WTC11 (cell line): ENCODE results near the gene GPC4. TPM values are rescaled to one million over a fixed set of nuclear protein-coding genes. Genes with fewer than 3 reads are reported as not detected.
A peak's percentile ranks its signal among the peaks of the same experiment; 100 is the strongest.

Source experiments
- ATAC-seq: fragments of 200-7000 bp; cut with Tn5 transposase; 2 replicates; pipeline ENCODE4 v1.10.0; 2021; ENCODE audit warnings: mild to moderate bottlenecking, moderate library complexity
- CTCF ChIA-PET: fragments of 300-600 bp; sonication (Branson Sonifier 250); formaldehyde crosslinking; loops from one replicate; lab custom pipeline; 2021; ENCODE audit warnings: antibody characterized with exemption; lab: Charles Lee
- POLR2A ChIA-PET: fragments of 350-600 bp; sonication (Branson Sonifier 250); formaldehyde crosslinking; loops from one replicate; lab custom pipeline; 2021; ENCODE audit warnings: antibody characterized with exemption; lab: Charles Lee
- DNase-seq: peaks from one replicate; pipeline ENCODE4 v3.0.0; 2021; ENCODE audit warnings: low spot score
- H3K27ac Mint-ChIP-seq: 2 replicates; pipeline ENCODE4 v1.8.0; 2021; ENCODE audit warnings: mixed read lengths
- H3K27me3 Mint-ChIP-seq: 2 replicates; pipeline ENCODE4 v1.8.0; 2021; ENCODE audit warnings: low read depth, mild to moderate bottlenecking, moderate library complexity, mixed read lengths
- H3K36me3 Mint-ChIP-seq: 2 replicates; pipeline ENCODE4 v1.8.0; 2021; ENCODE audit warnings: mixed read lengths
- H3K4me1 Mint-ChIP-seq: 2 replicates; pipeline ENCODE4 v1.8.0; 2022; ENCODE audit warnings: mixed read lengths
- H3K4me3 Mint-ChIP-seq: 2 replicates; pipeline ENCODE4 v1.8.0; 2021; ENCODE audit warnings: mild to moderate bottlenecking, moderate library complexity, mixed read lengths
- H3K9me3 Mint-ChIP-seq: 2 replicates; pipeline ENCODE4 v1.8.0; 2021; ENCODE audit warnings: mixed read lengths
- AFF4 ChIP-seq: sonication (generic); formaldehyde crosslinking; IDR thresholded peaks from 2 replicates; pipeline ENCODE4 v1.8.1; 2023; ENCODE audit warnings: mild to moderate bottlenecking, missing genetic modification reagents, borderline replicate concordance
- CREB1 ChIP-seq: sonication (generic); formaldehyde crosslinking; IDR thresholded peaks from 2 replicates; pipeline ENCODE4 v1.8.0; 2023; ENCODE audit warnings: mild to moderate bottlenecking, missing genetic modification reagents
- ELF4 ChIP-seq: sonication (generic); formaldehyde crosslinking; IDR thresholded peaks from 2 replicates; pipeline ENCODE4 v1.8.1; 2022; ENCODE audit warnings: low read depth, mild to moderate bottlenecking, moderate library complexity, missing genetic modification reagents
- FOXK1 ChIP-seq: sonication (generic); formaldehyde crosslinking; IDR thresholded peaks from 2 replicates; pipeline ENCODE4 v1.8.0; 2022; ENCODE audit warnings: mild to moderate bottlenecking, moderate library complexity, missing genetic modification reagents
- GABPB1 ChIP-seq: sonication (generic); formaldehyde crosslinking; IDR thresholded peaks from 2 replicates; pipeline ENCODE4 v1.8.1; 2023; ENCODE audit warnings: mild to moderate bottlenecking, missing genetic modification reagents
- GRHL2 ChIP-seq: fragments of 250-450 bp; sonication (Bioruptor Pico); IDR thresholded peaks from 2 replicates; pipeline ENCODE4 v1.8.0; 2022; ENCODE audit warnings: mild to moderate bottlenecking, moderate library complexity; ENCODE audit not compliant: insufficient replicate concordance, severe bottlenecking
- HMGXB4 ChIP-seq: sonication (generic); formaldehyde crosslinking; IDR thresholded peaks from 2 replicates; pipeline ENCODE4 v1.8.1; 2023; ENCODE audit warnings: mild to moderate bottlenecking, moderate library complexity, missing genetic modification reagents
- JUN ChIP-seq: sonication (generic); formaldehyde crosslinking; IDR thresholded peaks from 2 replicates; pipeline ENCODE4 v1.8.0; 2023; ENCODE audit warnings: mild to moderate bottlenecking, missing genetic modification reagents
- OVOL2 ChIP-seq: fragments of 250-450 bp; sonication (Bioruptor Pico); IDR thresholded peaks from 2 replicates; pipeline ENCODE4 v1.9.0; 2021; ENCODE audit warnings: mild to moderate bottlenecking, borderline replicate concordance
- RELA ChIP-seq: sonication (generic); formaldehyde crosslinking; IDR thresholded peaks from 2 replicates; pipeline ENCODE4 v1.8.1; 2022; ENCODE audit warnings: missing genetic modification reagents, mild to moderate bottlenecking, borderline replicate concordance
- STAT6 ChIP-seq: sonication (generic); formaldehyde crosslinking; conservative IDR thresholded peaks from 2 replicates; pipeline ENCODE4 v1.8.1; 2023; ENCODE audit warnings: mild to moderate bottlenecking, low read depth, missing genetic modification reagents, moderate library complexity
- TCF7 ChIP-seq: sonication (generic); formaldehyde crosslinking; IDR thresholded peaks from 2 replicates; pipeline ENCODE4 v1.8.0; 2022; ENCODE audit warnings: mild to moderate bottlenecking, low read depth, missing genetic modification reagents, moderate library complexity
- TEAD1 ChIP-seq: sonication (generic); formaldehyde crosslinking; IDR thresholded peaks from 2 replicates; pipeline ENCODE4 v1.8.0; 2022; ENCODE audit warnings: mild to moderate bottlenecking, missing genetic modification reagents
- TEAD4 ChIP-seq: sonication (generic); formaldehyde crosslinking; IDR thresholded peaks from 2 replicates; pipeline ENCODE4 v1.8.0; 2022; ENCODE audit warnings: mild to moderate bottlenecking, missing genetic modification reagents
- USF2 ChIP-seq: sonication (generic); formaldehyde crosslinking; IDR thresholded peaks from 2 replicates; pipeline ENCODE4 v1.8.1; 2023; ENCODE audit warnings: mild to moderate bottlenecking, missing genetic modification reagents, moderate library complexity
- ZNF232 ChIP-seq: sonication (generic); formaldehyde crosslinking; IDR thresholded peaks from 2 replicates; pipeline ENCODE4 v1.8.0; 2022; ENCODE audit warnings: mild to moderate bottlenecking, missing genetic modification reagents
- ZNF317 ChIP-seq: sonication (generic); formaldehyde crosslinking; IDR thresholded peaks from 2 replicates; pipeline ENCODE4 v1.8.1; 2023; ENCODE audit warnings: low read depth, mild to moderate bottlenecking, moderate library complexity, missing genetic modification reagents, borderline replicate concordance
- ZNF425 ChIP-seq: fragments of 250-450 bp; sonication (Bioruptor Pico); conservative IDR thresholded peaks from 2 replicates; pipeline ENCODE4 v1.9.0; 2021; ENCODE audit warnings: mild to moderate bottlenecking
- ZNF532 ChIP-seq: fragments of 250-450 bp; sonication (Bioruptor Pico); IDR thresholded peaks from 2 replicates; pipeline ENCODE4 v1.9.0; 2021; ENCODE audit warnings: mild to moderate bottlenecking, borderline replicate concordance
- total RNA-seq: library from RNA; stranded (reverse); gene quantifications from 3 replicates; pipeline ENCODE4 v1.2.3, GENCODE V29; 2021

The GPC4 gene
- total RNA-seq, 1 experiment from 2014 or later, result 144 TPM

- ATAC-seq (no peak), DNase-seq (no peak)
- TF ChIP-seq HMGXB4 (CRISPR knock-in tag), result no peak
- no peak for TF ChIP-seq OVOL2 (CRISPR knock-in tag)
- TF ChIP-seq JUN (CRISPR knock-in tag), result no peak
- TF ChIP-seq USF2 (CRISPR knock-in tag), result no peak
- TF ChIP-seq GRHL2 (CRISPR knock-in tag), result no peak
- TF ChIP-seq ZNF232 (CRISPR knock-in tag), result no peak
- no peak for TF ChIP-seq TEAD1
- TF ChIP-seq ZNF532 (CRISPR knock-in tag), result no peak
- no peak for TF ChIP-seq ZNF425 (CRISPR knock-in tag)
- TF ChIP-seq TCF7 (CRISPR knock-in tag), result no peak
- no peak for TF ChIP-seq STAT6
- TF ChIP-seq ZNF317 (CRISPR knock-in tag), result no peak
- TF ChIP-seq AFF4 (CRISPR knock-in tag), result no peak
- no peak for TF ChIP-seq FOXK1 (CRISPR knock-in tag)
- no peak for TF ChIP-seq GABPB1 (CRISPR knock-in tag)
- TF ChIP-seq RELA (CRISPR knock-in tag), result no peak
- TF ChIP-seq CREB1, result no peak
- no peak for TF ChIP-seq ELF4 (CRISPR knock-in tag)
- no peak for TF ChIP-seq TEAD4
- no peaks in the 10 kb centered on the region for H3K36me3 Mint-ChIP-seq
- CTCF ChIA-PET, result interaction anchor here (0.8 to 1.1 kb wide), 2 partner anchors 56 to 279 kb away, joined by 3 to 4 read pairs; no protein-coding TSS in a partner anchor
- peaks cover 67% of the 10 kb centered on the region for H3K4me1 Mint-ChIP-seq
- no peaks in the 10 kb centered on the region for H3K9me3 Mint-ChIP-seq
- H3K27ac Mint-ChIP-seq, result no peak overlapping the region
- no peaks in the 10 kb centered on the region; the same call in 1 of the 2 replicates for H3K27me3 Mint-ChIP-seq
- peak overlapping the region; percentile 22; the same call in 1 of the 2 replicates for H3K4me3 Mint-ChIP-seq
- POLR2A ChIA-PET, result no interaction called here
Observed at GRCh38 chrX:133390676-133391075, 24.6 kb downstream of the GPC4 start.
